ENCODE measurements around the gene CCSER1.

The CCSER1 gene

GRCh38 chr4:90979556-90979955 is 852.4 kb downstream of the CCSER1 start:
- DNase-seq = no peak

DNA sequence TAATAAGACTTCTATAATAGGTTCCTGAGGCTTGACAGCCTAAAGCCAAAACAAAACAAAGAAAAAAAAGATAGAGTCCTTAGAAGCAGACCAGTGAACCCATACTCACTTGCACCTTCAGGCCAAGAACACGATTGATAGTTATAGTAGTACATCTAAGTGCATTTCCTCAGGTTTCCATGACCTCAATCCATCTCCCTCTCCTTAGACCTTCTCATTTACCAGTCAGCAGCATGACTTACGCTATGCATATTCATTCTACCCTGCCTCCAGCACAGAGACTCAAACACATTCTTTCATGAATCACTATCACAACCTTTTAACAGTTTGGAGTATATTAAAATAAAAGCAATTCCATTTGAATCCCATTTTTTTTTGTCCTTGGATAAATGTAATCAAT is 855.6 kb downstream of the CCSER1 start:
- DNase-seq = no peak

- DNase-seq = no peak
These were observed 863.1 kb downstream of the CCSER1 start for GRCh38 chr4:90990284-90990683.

DNA sequence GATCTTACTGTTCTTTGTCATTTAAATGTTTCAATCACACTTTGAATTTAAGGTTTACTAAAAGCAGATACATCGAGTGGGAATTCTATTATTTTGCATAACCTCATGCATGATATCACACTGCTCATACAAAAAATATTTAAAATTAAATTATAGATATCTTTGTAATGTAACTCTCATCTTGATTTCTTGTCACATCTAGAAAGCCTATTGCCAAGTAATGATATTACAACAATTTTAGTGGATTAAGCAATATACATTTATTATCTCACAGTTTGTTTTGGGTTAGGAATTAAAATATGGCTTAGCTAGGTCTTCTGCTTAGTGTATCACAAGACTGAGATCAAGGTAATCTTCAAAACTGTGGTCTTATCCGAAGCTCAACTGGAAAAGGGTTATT is 865.0 kb downstream of the CCSER1 start:
- no peak for DNase-seq

GRCh38 chr4:90994851-90995574 is 867.8 kb downstream of the CCSER1 start:
- DNase-seq = no peak

- no peak for DNase-seq
These were observed 868.8 kb downstream of the CCSER1 start for GRCh38 chr4:90995996-90996395.

- DNase-seq = no peak
These were observed 869.6 kb downstream of the CCSER1 start for GRCh38 chr4:90996813-90997212.

- no peak for DNase-seq
These were observed 888.7 kb downstream of the CCSER1 start for GRCh38 chr4:91015861-91016260.

DNA sequence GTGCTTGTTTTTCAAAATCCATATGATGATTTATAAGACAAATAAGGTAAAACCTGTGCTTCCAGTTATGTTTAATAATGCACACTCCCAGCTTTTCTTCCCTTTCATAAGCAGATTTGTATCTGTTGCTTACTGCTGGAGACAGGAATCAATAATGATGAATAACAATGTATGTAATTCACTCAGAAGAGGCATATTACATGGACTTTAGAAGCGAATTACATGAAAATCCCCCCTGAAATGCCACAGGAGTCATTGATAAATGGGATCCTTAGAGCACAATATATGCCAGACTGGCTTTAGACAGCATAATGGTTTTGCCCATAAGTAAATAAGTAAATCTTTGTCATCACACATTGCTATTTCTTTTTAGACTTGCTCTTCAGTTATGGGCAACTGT is 892.3 kb downstream of the CCSER1 start:
- DNase-seq = no peak

DNA sequence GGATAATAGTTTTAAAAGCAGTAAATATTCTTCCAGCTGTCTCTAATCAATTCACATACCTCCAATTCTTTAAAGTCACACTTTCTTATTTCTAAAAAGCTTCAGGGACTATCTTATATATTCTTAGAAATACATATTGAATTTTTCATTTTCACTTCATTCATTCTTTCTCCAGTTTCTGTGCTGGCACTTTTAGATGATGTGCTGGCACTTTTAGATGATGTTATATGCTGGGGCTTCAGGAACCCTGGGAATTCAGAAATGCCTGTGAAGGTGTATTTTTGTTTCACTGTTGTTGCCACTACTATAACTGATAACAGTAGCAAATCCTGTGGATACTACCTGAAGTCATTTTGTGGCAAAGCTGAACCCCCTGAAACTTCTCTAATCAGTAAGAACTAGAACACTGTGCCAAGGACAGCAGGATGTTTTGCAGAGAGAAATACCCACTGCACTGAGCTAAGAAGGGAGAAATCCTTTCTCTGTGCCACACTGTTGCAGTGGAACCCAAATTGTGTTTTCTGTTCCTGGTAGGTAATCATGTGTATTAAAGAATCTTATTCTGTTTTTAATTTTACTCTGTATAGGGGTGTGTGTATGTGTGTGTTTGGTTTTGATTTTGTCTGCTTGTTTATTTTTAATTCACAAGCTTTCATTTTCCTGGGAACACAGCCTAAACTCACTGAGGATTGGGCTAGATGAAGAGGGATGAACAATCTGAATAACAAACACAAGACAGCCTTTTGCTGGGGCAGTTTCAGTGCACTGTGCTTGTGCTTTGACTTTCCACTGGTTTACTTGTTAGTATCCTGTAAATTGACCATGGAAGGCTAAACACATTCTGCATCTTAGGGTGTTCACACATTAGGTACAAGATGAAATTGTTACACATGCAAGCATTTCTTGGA is 898.3 kb downstream of the CCSER1 start:
- DNase-seq = no peak

- DNase-seq = no peak
These were observed 901.0 kb downstream of the CCSER1 start for GRCh38 chr4:91028228-91028627.

DNA sequence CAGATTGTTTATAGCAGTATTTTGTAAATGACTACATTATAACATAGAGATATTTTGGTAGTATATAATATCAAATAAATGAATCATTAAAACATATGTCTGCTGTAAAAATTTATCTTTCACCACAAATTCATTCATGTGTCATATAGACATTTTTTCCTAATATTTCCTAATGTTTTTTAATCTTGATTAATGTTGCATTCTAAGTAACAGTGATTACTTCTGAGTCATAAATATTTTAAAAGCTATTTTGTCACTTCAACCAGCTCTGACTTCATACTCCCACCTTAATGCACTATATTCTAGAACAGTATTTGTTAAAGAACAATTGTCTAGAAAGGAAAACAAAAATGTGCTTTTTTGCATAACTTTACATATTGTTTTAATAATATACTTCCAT is 904.6 kb downstream of the CCSER1 start:
- no peak for DNase-seq

GRCh38 chr4:91032725-91033445 is 905.7 kb downstream of the CCSER1 start:
- DNase-seq = no peak

DNA sequence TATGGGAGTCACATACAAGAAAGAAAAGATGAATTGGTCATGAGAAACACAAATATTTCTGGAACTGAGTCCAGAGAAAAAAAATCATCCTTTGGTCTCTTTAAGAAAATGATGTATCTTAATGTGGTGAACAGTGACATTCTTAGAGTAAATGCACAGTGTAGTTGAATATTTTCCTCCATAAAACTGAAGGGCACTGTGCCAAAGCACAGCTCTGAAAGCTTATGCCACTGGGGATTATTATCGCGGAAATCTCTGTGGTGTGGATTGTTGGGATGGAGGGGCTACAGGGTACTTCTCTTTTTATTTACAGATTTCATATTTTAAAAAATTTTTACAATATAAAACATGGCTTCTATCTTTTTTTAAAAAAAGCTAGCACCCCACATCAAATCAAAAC is 908.1 kb downstream of the CCSER1 start:
- DNase-seq = no peak

- DNase-seq = no peak
These were observed 910.8 kb downstream of the CCSER1 start for GRCh38 chr4:91037951-91038350.

GRCh38 chr4:91057871-91058270 is 930.7 kb downstream of the CCSER1 start:
- no peak for DNase-seq

- DNase-seq = no peak
These were observed 931.2 kb downstream of the CCSER1 start for GRCh38 chr4:91058345-91058744.

DNA sequence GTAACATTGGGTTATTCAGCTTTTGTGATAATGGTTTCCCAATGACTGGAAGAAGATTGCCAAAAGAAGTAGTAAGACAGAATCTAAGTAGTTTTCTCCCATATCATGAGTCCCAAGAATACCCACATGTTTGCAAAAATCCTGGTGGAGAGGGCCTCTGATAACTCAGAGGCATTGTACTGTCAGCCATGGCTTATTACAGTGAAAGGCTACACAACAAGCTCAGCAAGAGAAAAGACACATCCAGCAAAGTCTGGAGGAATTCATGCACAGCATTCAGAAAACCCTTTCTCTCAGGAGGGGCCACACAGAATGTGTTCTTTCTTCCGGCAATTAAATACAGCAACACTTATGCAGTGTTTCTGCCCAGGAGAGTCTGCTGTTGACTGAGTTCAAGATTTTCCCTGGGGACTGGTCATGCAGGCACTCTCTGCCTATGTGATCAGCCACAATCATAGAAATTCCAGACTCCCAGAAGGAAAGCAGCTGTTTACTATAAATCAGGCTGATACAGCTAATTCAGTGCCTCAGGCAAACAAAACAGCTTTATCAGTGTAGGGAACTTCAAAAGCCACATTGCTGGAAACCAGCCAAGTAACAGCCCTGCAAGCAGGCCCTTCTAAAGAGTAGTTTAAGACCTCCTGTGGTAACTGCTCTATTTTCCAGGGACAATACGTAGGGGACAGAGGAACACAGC is 937.1 kb downstream of the CCSER1 start:
- no peak for DNase-seq

GRCh38 chr4:91065117-91065516 is 937.9 kb downstream of the CCSER1 start:
- DNase-seq = no peak

DNA sequence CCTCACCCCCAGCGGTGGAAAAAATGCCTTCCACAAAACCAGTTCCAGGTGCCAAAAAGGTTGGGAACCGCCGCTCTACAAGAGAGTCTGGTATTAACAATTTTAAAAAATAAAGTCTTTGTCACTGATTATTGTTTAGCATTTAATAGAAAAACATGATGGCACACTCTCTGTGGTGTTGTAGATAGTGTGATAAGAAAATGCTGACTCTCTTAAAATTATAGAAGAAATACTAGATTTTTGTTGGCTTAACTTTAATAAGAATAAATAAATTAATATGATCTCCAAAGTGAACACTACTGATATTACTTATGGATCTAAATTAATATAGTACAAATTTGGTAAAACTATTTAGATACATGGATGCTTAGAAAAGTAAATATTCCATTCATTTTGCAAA is 943.5 kb downstream of the CCSER1 start:
- DNase-seq = no peak

GRCh38 chr4:91076147-91076546 is 949.0 kb downstream of the CCSER1 start:
- no peak for DNase-seq

DNA sequence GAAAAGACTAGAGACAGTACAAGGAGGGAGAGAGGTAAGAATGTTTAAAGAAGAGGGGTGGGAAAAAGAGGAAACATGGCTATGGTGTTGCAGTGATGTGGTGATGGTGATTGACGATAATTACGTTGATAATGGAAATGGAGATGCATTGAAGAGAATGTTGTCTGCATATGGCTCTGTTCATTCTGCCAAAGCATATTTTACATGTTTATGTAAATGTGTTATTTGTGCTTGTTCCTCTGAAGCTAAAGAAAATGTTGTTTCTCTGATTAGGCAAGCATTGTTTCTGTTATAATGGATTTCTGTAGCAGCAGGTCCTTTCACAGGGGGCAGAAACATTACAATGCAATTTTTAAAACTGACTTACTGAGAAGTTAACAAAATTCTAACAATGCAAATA is 958.8 kb downstream of the CCSER1 start:
- no peak for DNase-seq

DNA sequence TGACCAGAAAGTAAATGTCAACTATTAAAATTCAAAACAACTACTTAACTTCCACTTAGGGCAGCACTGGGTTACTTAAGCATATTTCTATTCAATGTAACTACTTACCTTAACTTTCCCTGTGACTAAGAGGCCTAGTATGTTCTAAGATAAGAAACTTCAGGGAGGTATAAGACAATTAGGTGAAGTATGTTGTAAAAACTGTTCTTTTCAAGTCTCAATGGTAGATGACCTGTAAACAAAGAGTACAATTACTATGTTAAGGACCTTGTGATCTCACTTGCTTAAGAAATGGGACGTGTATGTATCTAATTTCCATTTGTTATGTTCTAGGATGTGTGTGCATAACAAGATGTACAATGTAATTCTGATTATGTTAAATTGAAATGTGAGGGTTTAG is 960.5 kb downstream of the CCSER1 start:
- DNase-seq = no peak
